ENCODE results near the gene TRIM41.
"Not testable (repeated sequence)": the region's sequence is repeated elsewhere in the genome, so short reads cannot be mapped to it uniquely, and the experiment has no call there.

TRIM41 gene

DNA sequence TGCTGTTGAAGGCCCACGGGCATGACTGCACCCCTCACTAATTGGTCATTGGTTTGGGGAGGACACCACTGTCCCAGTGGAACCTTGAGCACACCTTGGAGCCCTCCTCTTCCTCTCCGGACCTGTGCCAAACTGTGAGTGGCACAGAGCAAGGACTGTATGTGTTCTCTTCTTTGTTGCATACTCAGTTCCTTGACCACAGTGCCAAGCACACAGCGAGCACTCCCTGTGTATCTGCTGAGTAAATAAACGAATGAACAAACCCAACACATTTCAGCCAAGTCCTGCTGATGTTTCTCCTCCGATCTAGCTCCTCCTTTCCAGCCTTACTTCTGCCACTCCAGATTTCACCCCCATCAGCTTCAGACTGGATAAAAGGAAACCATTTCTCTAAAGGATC lies 40.6 kb downstream of the TRIM41 start:
- Mint-ChIP-seq H3K9me3 (no peaks in the 10 kb centered on the region), H3K4me1 (peaks cover 18% of the 10 kb centered on the region), H3K36me3 (peaks cover 24% of the 10 kb centered on the region), H3K4me3 (peak overlapping the region; percentile 97), H3K27ac (peak overlapping the region; percentile 96)
- ATAC-seq (no peak), DNase-seq (ENCODE audit: low spot score in 2 of 2) (no peak)

DNA sequence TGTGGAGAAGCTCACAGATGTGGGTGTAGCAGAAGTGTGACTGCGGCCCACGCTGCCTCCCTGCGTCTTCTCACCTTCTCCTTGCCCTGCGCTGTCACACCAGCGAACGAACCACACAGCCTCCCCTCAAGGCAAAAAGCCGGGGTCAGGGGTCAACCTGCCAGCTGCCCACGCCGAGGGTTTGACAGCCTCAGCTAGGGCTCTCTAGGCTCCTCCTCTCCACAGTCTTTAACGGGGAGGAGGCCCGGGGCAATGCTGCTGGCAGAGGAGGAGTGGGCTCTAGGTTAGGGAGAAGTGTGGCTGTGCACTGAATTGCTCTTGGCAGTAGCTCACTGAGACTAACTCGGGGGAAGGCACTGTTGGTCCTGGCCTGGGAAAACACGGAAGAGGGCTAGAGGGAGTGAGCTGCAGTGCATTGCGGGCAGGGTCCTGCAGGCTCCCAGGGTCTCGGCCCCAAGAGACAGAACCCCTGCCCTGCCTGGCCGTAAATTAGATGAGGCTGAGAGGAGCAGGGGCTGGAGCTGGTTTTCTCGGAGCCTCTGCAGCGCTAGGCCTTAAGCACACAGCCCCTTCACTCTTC lies 42.1 kb downstream of the TRIM41 start:
- peaks cover 9% of the 10 kb centered on the region for H3K4me1 Mint-ChIP-seq
- no peak for DNase-seq (ENCODE audit: low spot score in 2 of 2)
- no peak overlapping the region for H3K4me3 Mint-ChIP-seq
- H3K27ac Mint-ChIP-seq: no peak overlapping the region
- no peak for ATAC-seq
- H3K36me3 Mint-ChIP-seq: peaks cover 24% of the 10 kb centered on the region
- no peaks in the 10 kb centered on the region for H3K9me3 Mint-ChIP-seq

- not testable (repeated sequence) for ATAC-seq, H3K9me3 Mint-ChIP-seq, H3K4me3 Mint-ChIP-seq, H3K4me1 Mint-ChIP-seq
- DNase-seq (ENCODE audit: low spot score in 2 of 2): peak in 1 of 2 donors; percentile 41
- H3K27ac Mint-ChIP-seq: peak overlapping the region; percentile 6
- H3K36me3 Mint-ChIP-seq: peaks cover 12% of the 10 kb centered on the region
These were observed 44.3 kb downstream of the TRIM41 start for GRCh38 chr5:181267291-181267904.

DNA sequence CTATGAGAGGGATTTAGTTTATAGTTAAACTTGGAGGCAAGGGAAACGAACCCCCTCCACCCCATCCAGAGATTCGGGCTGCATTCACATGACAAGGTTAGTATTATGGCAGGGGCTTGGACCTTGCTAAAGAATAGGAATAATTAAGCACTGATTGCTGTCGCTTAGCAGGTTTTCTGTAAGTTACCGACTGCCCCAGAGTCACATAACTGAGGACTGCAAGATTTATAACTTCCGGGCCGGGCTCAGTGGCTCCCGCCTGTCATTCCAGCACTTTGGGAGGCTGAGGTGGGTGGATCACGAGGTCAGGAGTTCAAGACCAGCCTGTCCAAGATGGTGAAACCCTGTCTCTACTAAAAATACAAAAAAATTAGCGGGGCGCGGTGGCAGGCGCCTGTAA lies 44.8 kb downstream of the TRIM41 start:
- not testable (repeated sequence) for H3K9me3 Mint-ChIP-seq; ATAC-seq; H3K4me3 Mint-ChIP-seq; DNase-seq (ENCODE audit: low spot score in 2 of 2); H3K4me1 Mint-ChIP-seq; H3K27ac Mint-ChIP-seq
- H3K36me3 Mint-ChIP-seq: peaks cover 12% of the 10 kb centered on the region

- no peaks in the 10 kb centered on the region for H3K36me3 Mint-ChIP-seq
- DNase-seq (ENCODE audit: low spot score in 2 of 2) (peak in 1 of 2 donors; percentile 41), ATAC-seq (no peak)
- H3K4me3 Mint-ChIP-seq: no peak overlapping the region
- H3K4me1 Mint-ChIP-seq: no peaks in the 10 kb centered on the region
- no peak overlapping the region for H3K27ac Mint-ChIP-seq
- H3K9me3 Mint-ChIP-seq: no peaks in the 10 kb centered on the region
These were observed 48.0 kb downstream of the TRIM41 start for GRCh38 chr5:181271081-181271480.

GRCh38 chr5:181273433-181273744 lies 50.3 kb downstream of the TRIM41 start:
- not testable (repeated sequence) for ATAC-seq; H3K4me1 Mint-ChIP-seq; H3K4me3 Mint-ChIP-seq; DNase-seq (ENCODE audit: low spot score in 2 of 2); H3K9me3 Mint-ChIP-seq; H3K27ac Mint-ChIP-seq; H3K36me3 Mint-ChIP-seq

GRCh38 chr5:181280251-181280762 lies 57.2 kb downstream of the TRIM41 start:
- Mint-ChIP-seq H3K4me1 (no peaks in the 10 kb centered on the region), H3K9me3 (no peaks in the 10 kb centered on the region), H3K27ac (no peak overlapping the region), H3K4me3 (no peak overlapping the region), H3K36me3 (no peaks in the 10 kb centered on the region)
- DNase-seq (ENCODE audit: low spot score in 2 of 2): no peak
- ATAC-seq: no peak

DNA sequence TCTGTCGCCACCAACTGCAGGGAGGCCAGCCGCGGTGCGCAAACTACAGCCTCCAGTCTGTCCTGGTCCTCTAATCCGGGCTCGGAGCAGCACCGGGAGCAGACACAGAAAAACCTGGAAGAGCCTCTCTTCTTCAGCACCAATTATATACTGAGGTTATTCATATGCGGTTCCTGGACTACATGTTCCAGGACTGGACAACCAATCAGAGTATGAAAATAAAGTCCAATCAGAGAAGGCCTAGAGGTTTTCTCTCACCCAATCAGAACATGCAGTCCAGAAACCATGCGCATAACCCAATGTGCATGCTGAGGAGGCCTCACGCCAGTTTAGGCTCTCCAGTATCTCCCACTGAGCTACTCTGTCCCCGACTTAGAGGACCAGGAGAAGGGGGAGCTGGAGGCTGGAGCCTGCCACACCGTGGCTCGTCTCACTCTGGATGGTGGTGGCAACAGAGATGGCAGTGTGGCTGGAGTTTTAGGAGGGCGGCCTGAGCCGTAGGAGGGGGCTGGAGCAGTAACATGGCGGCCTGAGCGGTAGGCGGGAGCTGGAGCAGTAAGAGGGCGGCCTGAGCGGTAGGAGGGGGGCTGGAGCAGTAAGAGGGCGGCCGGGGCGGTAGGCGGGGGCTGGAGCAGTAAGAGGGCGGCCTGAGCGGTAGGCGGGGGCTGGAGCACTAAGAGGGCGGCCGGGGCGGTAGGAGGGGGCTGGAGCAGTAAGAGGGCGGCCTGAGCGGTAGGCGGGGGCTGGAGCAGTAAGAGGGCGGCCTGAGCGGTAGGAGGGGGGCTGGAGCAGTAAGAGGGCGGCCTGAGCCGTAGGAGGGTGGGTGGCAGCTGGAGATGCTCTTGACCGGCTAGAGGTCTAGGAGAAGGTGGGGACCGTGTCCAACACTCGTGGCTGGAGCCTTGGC lies 58.2 kb downstream of the TRIM41 start:
- H3K9me3 Mint-ChIP-seq: no peaks in the 10 kb centered on the region
- no peaks in the 10 kb centered on the region for H3K36me3 Mint-ChIP-seq
- no peaks in the 10 kb centered on the region for H3K4me1 Mint-ChIP-seq
- DNase-seq (ENCODE audit: low spot score in 2 of 2) (peak in 1 of 2 donors; percentile 30), ATAC-seq (no peak)
- H3K27ac Mint-ChIP-seq: no peak overlapping the region
- no peak overlapping the region for H3K4me3 Mint-ChIP-seq

DNA sequence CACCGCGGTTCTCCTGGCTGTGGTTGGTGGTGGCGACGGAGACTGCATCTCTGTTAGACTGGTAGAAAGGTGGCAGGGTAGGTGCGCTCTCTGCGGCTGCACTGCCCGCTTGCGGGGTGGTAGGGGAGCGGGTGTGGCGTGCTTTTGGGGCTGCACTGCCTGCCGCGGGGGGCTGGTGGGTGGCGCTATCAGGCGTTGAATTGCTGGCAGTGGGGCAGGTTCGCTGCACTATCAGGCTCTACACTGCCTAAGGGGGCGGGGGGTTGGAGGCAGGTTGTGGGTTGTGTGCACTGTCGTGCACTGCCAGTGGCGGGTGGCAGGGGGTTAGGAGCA lies 58.9 kb downstream of the TRIM41 start:
- Mint-ChIP-seq H3K27ac (no peak overlapping the region), H3K4me1 (no peaks in the 10 kb centered on the region), H3K9me3 (no peaks in the 10 kb centered on the region), H3K36me3 (no peaks in the 10 kb centered on the region), H3K4me3 (no peak overlapping the region)
- ATAC-seq (no peak), DNase-seq (ENCODE audit: low spot score in 2 of 2) (peak in 1 of 2 donors; percentile 25)

GRCh38 chr5:181282415-181282814 lies 59.3 kb downstream of the TRIM41 start:
- not testable (repeated sequence) for H3K27ac Mint-ChIP-seq, ATAC-seq, H3K36me3 Mint-ChIP-seq, H3K4me1 Mint-ChIP-seq, H3K4me3 Mint-ChIP-seq, H3K9me3 Mint-ChIP-seq
- peak in 1 of 2 donors; percentile 10 for DNase-seq (ENCODE audit: low spot score in 2 of 2)

DNA sequence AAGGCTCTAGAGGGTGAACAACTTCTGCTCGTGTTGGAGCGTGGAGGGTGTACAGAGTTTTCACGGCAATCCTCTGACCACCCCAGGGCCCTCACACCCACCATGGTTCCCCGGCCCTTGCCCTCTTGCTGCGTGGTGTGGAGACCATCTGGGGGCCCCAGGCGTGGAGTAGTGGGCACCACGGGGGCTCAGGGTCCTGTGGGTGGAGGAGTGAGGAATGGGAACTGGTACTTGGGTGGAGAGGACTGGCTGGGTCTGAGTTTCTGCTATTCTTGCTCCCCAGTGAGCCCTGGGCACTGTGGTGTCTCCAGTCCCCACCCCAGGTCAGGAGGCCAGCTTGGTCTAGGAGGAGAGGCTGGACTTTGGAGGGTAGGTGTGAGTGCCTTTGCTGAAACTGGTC lies 59.8 kb downstream of the TRIM41 start:
- H3K9me3 Mint-ChIP-seq: no peaks in the 10 kb centered on the region
- DNase-seq (ENCODE audit: low spot score in 2 of 2) (peak in 1 of 2 donors; percentile 23), ATAC-seq (no peak)
- H3K27ac Mint-ChIP-seq: no peak overlapping the region
- no peaks in the 10 kb centered on the region for H3K4me1 Mint-ChIP-seq
- H3K4me3 Mint-ChIP-seq: no peak overlapping the region
- H3K36me3 Mint-ChIP-seq: no peaks in the 10 kb centered on the region

- H3K4me1 Mint-ChIP-seq: no peaks in the 10 kb centered on the region
- peak in 1 of 2 donors; percentile 38 for DNase-seq (ENCODE audit: low spot score in 2 of 2)
- peak overlapping the region; percentile 63 for H3K27ac Mint-ChIP-seq
- no peaks in the 10 kb centered on the region for H3K9me3 Mint-ChIP-seq
- no peaks in the 10 kb centered on the region for H3K36me3 Mint-ChIP-seq
- ATAC-seq: no peak
- no peak overlapping the region for H3K4me3 Mint-ChIP-seq
These were observed 60.3 kb downstream of the TRIM41 start for GRCh38 chr5:181283347-181283746.

GRCh38 chr5:181283841-181284755 lies 61.0 kb downstream of the TRIM41 start:
- not testable (repeated sequence) for H3K36me3 Mint-ChIP-seq, H3K9me3 Mint-ChIP-seq, H3K4me3 Mint-ChIP-seq, H3K4me1 Mint-ChIP-seq, ATAC-seq
- peak in 1 of 2 donors; percentile 47 for DNase-seq (ENCODE audit: low spot score in 2 of 2)
- H3K27ac Mint-ChIP-seq: peak overlapping the region; percentile 63

Measured in stimulated activated effector memory CD8-positive, alpha-beta T cell treated with anti-CD3 and anti-CD28 coated beads, Interleukin-12 subunit alpha, Interleukin-12 subunit beta, amount 100 ng/mL, for 72 hours (primary cell).